Stimulated activated CD4-positive, alpha-beta T cell treated with anti-CD3 and anti-CD28 coated beads, Interleukin-12 subunit alpha, Interleukin-12 subunit beta, amount 100 ng/mL, for 4 hours (primary cell): ENCODE data around the gene LYPLA2.

Experiments used
- DNase-seq: peaks from one replicate; pipeline ENCODE4 v3.0.0-alpha.2; 2020

LYPLA2 gene

DNA sequence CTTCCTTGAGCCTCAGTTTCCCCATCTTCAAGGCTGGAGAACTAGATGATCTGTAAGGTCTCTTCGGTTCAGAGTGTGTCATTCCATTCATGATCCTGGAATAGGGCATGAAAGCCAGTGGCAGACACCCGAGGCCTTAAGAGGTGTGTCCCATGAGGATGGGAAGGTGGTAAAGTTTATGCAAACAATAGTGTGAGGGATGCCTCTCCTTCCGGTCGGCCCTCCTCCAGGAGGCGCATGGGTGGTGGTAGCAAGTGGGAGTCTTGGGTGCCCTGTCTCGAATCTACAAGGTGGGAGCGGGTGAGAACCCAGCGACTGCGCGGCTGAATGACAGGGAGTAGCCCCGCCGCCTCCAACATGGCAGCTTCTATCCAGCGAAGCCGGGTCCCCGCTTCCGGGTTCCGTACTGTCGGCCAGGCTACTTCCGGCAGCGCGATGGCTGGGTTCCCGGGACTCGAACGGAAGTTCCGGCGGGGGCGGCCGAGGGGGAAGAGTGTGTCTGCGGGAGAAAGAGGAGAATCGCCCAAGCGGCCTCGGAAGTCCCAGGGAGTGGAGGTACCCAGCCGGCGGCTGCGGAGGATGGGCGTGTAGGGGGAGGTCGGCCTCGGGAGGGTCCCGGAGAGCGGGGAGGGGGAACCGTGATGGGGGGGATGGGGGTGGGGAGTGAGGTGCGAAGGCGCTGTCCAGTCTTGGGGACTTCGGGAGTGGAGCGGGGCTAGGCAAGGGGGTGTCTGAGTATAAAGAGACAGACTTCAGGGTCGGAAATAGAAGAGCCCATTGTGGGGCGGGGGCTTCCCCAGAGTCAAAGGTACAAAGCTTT, at the start of gene LYPLA2:
LYPLA2 (plus strand) TSS at position 450 of the 820 bp plus-strand sequence. CDS start 1,538 bp downstream, outside the sequence.
- DNase-seq = peak; percentile 86

DNA sequence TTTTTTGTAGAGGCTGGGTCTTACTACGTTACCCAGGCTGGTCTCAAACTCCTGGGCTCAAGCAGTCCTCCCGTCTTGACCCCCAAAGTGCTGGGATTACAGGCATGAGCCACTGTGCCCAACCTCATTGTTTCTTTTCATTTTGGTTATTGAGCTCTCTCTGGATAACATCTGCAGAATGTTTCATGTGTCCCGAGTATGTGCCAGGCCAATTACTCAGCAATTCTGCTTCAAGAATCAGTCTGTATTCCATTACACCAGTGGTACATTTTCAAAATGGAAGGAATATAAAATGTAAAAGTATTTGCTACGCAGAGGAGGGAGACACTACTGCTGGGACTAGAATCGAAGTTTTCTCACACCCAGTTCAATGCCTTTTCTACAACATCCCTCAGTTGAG, 49.3 kb upstream of the LYPLA2 start:
- DNase-seq = no peak

DNA sequence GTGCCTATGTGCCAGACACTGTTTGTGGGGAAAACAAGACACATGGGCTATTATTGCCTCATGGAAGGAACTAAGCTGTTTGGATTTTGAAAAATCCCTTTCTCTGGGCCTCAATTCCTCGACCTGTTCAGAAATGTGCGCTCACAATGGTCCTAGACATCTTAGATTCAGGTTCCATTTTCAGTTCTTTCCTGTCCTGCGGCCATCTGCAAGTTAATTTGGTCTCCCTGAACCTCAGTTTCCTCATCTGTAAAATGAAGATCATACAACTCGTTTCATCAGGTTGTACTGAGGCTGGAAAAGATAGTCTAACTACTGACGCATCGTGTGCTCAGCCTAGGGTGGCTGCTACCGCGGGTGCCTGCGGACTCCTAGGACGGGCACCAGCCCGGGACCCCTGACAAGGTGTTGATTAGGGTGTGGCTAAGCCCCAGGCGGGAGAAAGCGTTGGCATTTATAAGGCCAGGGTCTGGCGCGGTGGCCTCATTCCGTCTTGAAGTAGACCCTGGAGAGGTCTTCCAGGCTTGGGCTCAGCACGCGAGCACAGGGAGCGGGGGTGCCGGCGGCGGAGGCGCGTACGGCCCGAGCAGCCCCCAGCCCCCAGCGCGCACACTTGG, 48.2 kb upstream of the LYPLA2 start:
- DNase-seq = no peak

DNA sequence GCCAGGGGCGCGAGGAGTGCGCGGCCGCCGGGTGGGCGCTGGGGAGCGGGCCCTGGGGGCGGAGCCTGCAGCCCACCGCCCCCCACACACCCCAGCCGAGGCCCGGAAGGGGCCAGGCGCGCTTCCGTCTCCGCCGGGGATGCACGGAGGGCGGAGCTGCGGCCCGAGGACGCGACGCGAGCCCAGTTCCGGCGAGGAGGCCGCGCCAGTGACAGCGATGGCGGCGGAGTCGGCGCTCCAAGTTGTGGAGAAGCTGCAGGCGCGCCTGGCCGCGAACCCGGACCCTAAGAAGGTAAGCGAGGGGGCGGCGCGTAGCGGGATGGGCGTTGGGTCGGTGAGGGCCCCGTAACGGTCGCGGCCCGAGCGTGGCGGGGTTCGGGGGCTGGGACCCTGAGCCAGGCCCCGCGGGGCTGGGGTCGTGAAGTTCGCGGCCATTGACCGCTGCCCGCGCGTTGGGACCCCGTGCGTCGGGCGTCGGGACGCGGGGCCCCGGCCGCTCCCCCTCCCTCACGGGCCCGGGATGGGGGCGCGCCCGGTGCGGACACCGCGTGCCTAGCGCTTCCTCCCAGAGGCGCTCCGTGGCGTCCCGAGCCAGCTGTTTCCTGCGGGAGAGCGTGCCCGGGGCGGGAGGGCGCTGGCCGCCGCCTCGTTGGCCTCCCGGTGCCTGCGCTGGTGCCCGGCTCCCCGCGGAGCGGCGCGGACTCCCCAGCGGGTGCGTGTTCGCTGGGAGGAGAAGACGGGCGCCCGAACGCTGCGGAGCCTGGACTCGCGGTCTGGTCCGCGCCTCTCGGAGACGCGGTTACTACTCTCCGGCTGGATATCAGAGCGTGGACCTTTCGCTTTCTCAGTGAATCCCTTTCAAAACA, 47.4 kb upstream of the LYPLA2 start, which contains the start of gene ELOA:
ELOA (plus strand) TSS at position 185 of the 866 bp plus-strand sequence; CDS start at position 218, 33 bp downstream.
- peak; percentile 76 for DNase-seq

DNA sequence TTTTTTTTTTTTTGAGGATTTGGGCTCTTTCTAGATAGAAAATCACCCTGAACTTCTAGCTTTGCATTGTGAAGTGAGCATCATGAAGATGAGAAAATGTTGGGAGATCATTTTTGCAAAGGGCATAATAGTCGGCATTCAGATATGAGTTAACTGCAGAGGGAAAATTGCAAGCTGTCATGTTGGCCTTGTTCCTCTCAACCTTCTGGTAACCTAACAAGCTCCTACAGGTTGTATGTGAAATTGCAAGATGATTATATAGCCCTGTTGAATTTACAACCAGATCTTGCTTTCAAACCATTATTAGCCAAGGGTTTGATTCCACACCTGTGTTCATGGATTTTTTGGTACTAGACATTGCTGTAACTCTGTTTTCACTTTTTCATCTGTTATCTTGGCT, 45.4 kb upstream of the LYPLA2 start:
- no peak for DNase-seq

DNA sequence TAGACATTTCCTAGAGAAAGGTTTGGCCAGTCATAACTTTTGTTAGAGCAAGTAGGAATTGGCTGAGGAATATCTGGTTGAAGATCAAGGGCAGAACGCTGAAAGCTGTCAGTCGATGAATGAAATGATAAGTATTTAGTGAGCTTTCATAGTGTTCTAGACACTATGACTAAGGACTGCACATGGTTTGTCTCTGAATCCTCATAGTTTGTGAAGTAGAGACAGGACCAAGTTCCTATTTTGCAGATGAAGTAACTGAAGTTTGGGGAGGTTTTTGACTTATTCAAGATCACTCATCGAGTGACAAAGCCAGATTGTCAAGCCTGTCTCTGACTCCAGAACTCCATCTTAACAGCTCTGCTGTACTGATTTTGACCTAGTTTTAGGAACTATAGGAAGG, 42.9 kb upstream of the LYPLA2 start:
- DNase-seq = no peak

DNA sequence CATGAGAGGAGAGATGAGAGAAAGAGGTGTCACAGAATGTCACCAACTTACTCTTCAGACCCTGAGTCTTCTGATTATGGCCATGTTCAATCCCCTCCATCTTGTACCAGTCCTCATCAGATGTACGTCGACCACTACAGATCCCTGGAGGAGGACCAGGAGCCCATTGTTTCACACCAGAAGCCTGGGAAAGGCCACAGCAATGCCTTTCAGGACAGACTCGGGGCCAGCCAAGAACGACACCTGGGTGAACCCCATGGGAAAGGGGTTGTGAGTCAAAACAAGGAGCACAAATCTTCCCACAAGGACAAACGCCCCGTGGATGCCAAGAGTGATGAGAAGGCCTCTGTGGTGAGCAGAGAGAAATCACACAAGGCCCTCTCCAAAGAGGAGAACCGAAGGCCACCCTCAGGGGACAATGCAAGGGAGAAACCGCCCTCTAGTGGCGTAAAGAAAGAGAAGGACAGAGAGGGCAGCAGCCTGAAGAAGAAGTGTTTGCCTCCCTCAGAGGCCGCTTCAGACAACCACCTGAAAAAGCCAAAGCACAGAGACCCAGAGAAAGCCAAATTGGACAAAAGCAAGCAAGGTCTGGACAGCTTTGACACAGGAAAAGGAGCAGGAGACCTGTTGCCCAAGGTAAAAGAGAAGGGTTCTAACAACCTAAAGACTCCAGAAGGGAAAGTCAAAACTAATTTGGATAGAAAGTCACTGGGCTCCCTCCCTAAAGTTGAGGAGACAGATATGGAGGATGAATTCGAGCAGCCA, 39.7 kb upstream of the LYPLA2 start:
- DNase-seq = peak; percentile 8

DNA sequence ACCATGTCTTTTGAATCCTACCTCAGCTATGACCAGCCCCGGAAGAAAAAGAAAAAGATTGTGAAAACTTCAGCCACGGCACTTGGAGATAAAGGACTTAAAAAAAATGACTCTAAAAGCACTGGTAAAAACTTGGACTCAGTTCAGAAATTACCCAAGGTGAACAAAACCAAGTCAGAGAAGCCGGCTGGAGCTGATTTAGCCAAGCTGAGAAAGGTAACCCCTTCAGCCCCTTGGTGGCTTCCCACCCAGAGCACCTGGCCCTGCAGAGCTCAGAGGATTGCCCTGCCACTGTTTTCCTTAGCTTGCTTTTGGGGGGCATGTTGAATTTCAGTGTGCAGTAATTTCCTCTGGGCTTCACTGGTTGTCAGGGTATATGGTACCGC, 39.1 kb upstream of the LYPLA2 start:
- DNase-seq = no peak

GRCh38 chr1:23752909-23753308, 38.0 kb upstream of the LYPLA2 start:
- DNase-seq = no peak

DNA sequence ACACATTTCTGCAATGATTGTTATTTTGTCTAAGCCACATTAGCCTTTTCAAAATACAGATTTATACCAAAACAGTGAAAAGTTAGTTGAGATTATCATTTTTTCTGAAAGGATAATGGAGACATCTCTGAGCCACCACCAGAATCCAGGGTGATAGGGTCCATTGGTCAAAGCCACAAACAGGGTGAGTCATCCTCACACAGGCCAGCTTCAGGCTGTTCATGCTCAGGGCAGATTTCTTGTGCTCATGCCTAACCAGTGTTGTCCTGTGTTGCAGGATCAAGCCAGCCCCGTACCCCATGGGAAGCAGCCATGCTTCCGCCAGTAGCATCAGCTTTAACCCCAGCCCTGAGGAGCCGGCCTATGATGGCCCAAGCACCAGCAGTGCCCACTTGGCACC, 34.3 kb upstream of the LYPLA2 start:
- no peak for DNase-seq

DNA sequence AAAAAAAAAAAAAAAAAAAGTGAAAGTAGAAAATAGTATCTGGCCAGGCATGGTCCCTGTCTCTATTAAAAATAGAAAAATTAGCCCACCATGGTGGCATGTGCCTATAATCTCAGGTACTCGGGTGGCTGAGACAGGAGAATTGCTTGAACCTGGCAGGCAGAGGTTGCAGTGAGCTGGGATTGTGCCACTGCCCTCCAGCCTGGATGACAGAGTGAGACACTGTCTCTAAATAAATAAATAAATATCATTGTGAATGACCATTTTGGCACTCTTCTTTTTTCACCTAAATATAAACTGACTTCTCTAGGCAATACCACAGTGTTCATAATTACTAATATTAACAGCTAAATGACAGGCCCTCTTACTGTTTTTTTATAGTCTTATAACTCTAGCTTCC, 33.1 kb upstream of the LYPLA2 start:
- no peak for DNase-seq

GRCh38 chr1:23759277-23759676, 31.7 kb upstream of the LYPLA2 start:
- no peak for DNase-seq

GRCh38 chr1:23763041-23763577, 27.8 kb upstream of the LYPLA2 start:
- DNase-seq = no peak

GRCh38 chr1:23768733-23769132, 22.2 kb upstream of the LYPLA2 start:
- no peak for DNase-seq

DNA sequence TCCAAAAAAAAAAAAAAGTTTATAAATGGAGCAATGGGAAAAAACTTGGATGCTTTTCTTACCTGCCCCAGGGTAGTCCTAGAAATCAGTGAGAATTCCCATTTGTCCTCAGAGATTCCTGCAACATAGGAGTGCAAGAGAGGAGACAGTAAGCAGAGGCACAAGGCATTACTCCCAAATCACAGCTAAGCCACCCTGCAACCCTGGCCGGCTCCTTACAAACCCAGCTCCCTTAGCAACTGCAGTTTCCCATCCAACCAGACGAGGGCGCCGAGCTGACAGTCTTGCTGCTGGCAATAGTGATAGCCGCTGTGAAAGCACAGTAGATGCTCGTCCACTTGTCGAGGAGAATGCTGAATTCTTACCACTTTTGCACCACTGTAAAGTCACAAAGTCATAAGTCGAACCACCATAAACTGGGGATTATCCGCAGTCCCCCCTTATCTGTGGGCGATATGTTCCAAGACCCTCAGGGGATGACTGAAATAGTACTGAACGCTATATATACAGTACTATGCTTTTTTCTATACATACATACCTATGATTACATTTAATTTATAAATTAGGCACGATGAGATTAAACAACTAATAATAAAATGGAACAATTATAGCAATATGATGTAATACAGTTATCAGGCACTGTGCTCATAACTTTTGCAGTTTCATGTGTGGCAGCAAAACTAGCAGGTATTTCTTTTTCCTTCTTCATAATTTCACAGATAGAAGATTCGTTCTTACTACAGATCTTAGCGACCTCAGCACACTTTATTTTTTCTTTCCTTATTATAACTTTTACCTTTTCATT, 18.7 kb upstream of the LYPLA2 start:
- DNase-seq = peak; percentile 87

DNA sequence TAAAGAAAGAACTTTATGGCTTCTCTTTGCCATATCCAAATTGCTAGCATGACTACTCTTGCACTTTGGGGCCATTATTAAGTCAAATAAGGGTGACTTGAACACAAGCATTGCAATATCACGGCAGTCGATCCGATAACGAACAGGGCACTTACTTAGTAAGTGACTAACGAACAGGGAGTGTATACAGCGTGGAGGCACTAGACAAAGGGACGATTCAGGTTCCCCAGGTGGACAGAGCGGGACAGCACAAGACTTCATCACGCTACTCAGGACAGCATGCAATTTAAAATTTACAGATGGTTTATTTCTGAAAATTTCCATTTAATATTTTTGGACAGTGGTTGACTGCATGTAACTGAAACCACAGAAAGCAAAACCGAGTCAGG, 18.1 kb upstream of the LYPLA2 start:
- no peak for DNase-seq

- no peak for DNase-seq
Measured at GRCh38 chr1:23774174-23774880, 16.6 kb upstream of the LYPLA2 start.

DNA sequence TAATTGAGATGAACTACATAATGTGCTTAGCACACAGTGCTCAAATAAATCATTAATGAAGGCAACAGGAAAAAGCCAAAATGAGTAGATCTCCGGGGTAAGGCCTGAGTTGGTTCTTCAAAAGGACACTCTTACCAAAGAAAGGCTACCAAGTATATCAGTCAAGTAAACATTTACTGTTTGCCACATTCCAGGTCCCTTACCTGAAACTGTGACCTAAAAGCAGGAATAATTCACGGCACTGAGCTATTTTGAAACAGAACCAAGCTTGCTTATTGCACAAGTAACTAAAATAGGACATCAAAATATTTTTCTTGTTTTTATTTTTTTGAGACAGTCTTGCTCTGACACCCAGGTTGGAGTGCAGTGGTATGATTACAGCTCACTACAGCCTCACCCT, 14.7 kb upstream of the LYPLA2 start:
- DNase-seq = no peak

DNA sequence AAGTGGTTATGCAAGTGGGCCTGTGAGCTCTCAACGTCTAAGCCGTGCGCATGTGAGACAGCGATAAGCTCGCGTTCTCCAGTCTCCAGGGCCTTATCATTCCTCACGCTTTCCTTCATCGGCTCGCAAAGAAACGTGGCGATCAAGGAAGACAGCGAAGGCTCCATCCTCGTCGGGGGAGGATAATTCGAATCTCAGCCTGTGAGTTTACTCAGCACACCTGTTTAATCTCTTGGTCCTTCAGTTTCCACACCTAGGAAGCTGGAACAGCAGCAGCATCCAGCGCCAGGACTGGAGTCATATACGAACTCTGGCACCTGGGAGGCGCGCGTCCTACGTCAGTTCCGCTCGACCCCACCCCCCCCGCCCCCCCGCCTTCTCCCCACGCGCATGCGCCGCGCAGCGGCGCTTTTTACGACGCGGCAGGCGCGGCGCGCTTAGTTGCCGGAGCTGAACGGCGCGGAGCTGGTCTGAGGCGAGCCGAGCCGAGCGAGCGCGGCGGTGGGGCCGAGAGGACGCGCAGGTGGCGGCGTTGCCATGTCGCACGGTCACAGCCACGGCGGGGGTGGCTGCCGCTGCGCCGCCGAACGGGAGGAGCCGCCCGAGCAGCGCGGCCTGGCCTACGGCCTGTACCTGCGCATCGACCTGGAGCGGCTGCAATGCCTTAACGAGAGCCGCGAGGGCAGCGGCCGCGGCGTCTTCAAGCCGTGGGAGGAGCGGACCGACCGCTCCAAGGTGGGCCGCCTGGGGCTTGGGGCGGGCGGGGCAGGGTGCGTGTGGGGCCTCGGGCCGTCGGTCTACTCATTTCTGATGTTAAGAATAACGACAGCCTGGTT, 12.7 kb upstream of the LYPLA2 start, which contains the start of gene PITHD1:
PITHD1 (plus strand) TSS at position 440 of the 836 bp plus-strand sequence; CDS start at position 538, 98 bp downstream.
- peak; percentile 70 for DNase-seq
